ENCODE data around the gene ADRB1. TPM values are rescaled to one million over a fixed set of nuclear protein-coding genes. Genes with fewer than 3 reads are reported as not detected.

ADRB1 gene
- total RNA-seq, 1 donor from 2014 or later = 22.0 TPM

- DNase-seq = no peak
Measured at GRCh38 chr10:114095559-114096337, 52.1 kb downstream of the ADRB1 start.

Other genes with a start within 250 kb of the ADRB1 start
- gene DCLRE1A, start 189.8 kb upstream of the ADRB1 start, total RNA-seq = 8.0 and 12.3 TPM in 2 replicates
- gene NHLRC2, start 189.2 kb upstream of the ADRB1 start, total RNA-seq = 15.8 and 22.6 TPM in 2 replicates
- 21.6 and 24.3 TPM in 2 replicates for gene CCDC186, start 130.3 kb downstream of the ADRB1 start, total RNA-seq
- under 0.01 TPM in 2 replicates for gene TDRD1, start 135.5 kb downstream of the ADRB1 start, total RNA-seq
- gene VWA2, start 195.4 kb downstream of the ADRB1 start, total RNA-seq = not detected in 2 replicates